GM12875 (cell line): ENCODE data around the gene C1QTNF5.

Source experiments
- H3K4me3 ChIP-seq: one replicate; pipeline ENCODE4 v1.5.1; 2011; ENCODE audit warnings: low read depth, low read length, control low read depth
- TF ChIP-seq, protein P1 (sequence below): IDR thresholded peaks from 2 replicates; pipeline ENCODE4 v1.5.1; 2011; ENCODE audit warnings: low read depth, mild to moderate bottlenecking, control low read depth, inconsistent platforms, low read length, moderate library complexity, borderline replicate concordance; ENCODE audit not compliant: insufficient read depth

The C1QTNF5 gene

DNA sequence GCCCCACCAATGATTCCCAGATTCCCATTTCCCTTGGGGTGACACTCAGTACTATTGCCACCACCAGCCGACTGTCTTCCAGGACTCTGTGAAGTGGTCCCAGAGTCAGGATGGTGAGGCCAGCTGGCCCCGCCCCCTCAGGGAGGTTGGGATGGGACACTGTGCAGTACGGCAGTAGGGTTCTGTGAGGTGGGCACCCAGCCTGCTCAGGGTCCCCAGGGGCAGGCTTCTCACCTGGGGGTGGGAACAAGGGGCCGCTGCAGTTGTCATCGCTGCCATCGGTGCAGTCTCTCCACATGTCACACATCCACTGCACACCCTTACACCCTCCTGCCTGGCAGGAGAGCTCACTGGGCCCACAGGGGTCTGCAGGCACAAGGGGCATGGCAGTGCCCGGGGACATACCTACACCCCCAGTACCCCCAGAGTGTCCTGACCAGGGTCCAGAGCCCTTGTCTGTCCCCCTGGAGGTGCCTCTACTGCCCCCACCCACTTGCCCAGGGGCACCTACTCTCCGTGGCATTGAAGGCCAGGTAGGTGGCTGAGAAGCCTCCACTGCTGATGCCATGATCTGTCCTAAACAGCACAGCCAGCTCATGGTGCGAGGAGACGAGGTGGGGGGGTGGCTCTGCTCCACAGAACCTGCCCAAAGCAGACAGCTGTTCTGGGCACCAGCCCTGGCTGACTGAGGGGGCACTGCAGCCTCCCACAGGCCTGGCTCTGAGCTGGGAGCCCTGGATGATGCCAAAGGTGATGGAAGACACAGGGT is 1.9 kb upstream of the C1QTNF5 start:
- no peak overlapping the region for H3K4me3 ChIP-seq
- TF ChIP-seq, protein P1, sequence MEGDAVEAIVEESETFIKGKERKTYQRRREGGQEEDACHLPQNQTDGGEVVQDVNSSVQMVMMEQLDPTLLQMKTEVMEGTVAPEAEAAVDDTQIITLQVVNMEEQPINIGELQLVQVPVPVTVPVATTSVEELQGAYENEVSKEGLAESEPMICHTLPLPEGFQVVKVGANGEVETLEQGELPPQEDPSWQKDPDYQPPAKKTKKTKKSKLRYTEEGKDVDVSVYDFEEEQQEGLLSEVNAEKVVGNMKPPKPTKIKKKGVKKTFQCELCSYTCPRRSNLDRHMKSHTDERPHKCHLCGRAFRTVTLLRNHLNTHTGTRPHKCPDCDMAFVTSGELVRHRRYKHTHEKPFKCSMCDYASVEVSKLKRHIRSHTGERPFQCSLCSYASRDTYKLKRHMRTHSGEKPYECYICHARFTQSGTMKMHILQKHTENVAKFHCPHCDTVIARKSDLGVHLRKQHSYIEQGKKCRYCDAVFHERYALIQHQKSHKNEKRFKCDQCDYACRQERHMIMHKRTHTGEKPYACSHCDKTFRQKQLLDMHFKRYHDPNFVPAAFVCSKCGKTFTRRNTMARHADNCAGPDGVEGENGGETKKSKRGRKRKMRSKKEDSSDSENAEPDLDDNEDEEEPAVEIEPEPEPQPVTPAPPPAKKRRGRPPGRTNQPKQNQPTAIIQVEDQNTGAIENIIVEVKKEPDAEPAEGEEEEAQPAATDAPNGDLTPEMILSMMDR: no peak

DNA sequence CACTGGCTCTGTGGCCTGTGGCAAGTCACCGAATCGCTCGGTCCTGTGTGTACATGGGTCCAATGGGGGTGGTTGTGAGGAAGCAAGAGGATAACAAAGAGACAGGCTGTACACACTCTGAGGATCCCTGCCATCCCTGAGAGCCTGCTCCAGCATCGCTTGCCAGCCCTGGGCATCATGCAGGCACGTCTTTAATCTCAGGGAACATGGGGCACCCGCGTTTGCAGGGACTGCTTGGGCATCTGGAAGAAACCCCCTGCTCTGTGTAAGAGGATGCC is 1.3 kb upstream of the C1QTNF5 start:
- TF ChIP-seq, protein P1: no peak
- no peak overlapping the region for H3K4me3 ChIP-seq

DNA sequence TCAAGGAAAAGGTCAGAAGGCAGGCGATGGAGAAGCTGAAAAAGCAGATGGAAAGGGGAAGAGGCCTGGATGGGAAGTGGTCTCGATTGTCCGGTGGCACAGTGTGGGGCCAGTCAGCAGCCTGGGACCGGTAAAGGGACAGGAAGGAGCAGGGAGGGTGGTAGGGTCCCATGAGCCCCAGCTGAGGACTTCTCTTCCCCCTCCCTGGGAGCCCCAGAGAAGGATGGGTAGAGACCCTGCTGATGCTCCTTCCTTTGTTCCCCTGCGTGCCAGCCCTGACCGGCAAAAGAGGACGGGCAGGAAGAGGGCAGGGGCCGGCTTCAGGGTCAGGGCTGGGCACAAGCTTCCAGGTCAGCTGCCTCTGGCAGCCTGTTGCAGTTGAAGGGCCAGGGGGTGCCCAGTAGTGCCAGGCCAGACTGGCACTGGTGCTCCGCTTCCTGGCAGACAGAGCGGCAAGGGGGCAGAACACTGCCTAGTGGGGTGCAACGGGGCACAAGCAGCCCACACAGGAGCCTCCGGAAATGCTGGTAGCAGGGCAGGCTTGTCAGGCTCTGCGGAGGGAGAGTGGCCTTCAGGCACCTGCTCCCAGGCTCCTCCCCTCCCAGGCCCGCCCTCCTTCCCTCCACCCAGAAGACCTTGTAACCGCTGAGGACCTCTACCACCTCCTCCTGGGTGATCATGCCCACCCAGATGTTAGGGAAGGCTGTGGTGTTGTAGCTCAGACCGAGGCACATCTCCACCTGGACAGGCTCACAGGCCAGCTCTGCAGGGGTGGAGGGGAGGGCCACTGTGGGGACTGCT is 739 bp upstream of the C1QTNF5 start:
- no peak overlapping the region for H3K4me3 ChIP-seq
- TF ChIP-seq, protein P1: no peak

DNA sequence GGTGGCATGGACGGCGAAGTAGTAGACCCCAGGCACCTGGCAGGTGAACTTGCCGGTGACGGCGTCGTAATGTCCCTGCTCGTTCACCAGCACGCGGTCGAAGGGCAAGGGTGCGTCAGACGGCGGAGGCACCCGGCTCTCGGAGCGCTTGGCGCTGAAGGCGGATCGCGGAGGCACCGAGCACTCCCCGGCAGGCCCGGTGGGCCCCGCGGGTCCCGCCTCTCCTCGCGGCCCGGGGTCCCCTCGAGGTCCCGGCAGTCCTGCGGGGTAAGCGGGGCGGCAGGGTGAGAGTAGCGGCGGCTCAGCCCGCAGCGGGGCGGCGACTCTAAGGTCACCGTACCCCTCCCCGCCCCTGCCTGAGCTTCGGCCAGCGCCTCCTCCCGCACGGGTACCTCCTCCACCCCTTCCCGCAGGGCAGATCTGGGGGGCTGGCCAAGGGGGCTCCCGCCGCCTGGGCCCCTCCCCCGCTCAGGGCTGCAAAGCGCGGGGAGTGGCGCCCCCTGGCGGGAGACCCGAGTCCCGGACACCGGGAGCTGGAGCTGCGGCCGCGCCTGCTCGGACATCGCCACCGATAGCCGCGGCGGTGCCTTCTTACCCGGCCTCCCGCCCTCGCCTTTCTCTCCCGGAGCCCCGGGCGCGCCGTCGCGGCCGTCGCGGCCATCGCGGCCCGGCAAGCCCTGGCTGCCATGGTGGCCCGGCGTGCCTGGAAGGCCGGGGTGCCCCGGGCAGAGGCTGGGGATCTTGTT is 921 bp downstream of the C1QTNF5 start:
- H3K4me3 ChIP-seq: no peak overlapping the region
- TF ChIP-seq, protein P1: peak; percentile 78

DNA sequence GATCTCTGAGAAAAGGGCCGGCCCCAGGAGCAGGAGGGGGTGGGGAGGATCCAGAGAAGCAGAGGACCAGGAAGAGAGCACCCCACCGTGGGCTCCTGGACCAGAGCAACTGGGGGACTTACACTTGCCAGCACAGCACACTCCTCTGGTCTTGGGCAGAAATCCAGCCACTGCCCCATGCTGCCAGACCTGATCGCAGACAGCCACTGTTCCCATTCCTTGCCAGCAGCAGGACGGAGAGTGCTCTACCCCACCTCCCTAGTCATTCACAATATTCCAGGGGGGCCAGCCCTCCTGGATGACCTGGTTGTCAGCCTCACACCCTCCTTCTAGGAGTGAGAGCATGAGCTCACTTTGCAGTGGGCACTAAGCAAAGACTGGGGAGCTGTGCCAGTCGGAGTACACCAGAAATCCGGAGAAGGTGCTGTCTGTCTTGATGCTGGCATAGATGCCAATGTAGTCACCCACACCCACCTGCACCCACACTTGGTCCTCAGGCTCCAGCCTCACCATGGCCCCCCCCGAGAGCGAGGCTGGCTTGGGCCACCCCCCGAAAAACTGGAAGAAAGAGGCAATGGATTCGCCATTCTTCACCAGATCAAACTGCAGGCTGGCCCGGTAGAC is 1.6 kb downstream of the C1QTNF5 start:
- H3K4me3 ChIP-seq: no peak overlapping the region
- TF ChIP-seq, protein P1: no peak

DNA sequence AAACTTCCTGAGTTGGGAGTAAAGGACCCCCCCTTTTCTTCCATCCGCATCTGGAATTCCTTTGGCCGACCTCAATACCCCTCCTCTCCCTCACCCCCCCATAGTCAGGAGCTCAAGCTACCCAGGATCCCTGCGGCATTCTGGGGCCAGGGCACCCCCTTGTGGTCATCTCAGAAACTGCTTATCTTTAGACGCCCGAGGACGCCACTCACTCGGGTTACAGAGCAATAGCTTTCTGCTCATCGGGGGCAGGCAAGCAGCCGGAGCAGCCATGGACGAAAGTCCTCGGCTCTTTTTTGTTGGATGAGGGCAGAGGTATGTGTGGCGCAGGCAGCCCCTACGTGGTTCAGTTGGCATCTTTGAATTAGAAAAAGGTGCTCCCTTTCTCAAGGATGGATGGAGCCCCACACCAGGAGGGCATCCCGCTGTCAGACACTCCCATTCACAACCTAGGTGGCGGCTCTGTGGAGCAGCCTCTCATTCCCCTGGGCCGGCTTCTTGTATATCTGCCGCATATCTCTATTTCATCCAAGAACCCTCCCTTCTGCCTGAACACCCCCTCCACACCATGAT is 2.3 kb downstream of the C1QTNF5 start:
- no peak overlapping the region for H3K4me3 ChIP-seq
- TF ChIP-seq, protein P1: peak; percentile 79
